Activated T-cell treated with anti-CD3 and anti-CD28 coated beads, Interleukin-2, amount 50 U/mL, for 48 hours (primary cell): Measurements from ENCODE around the gene MS4A3.
"Not testable (repeated sequence)": the region's sequence is repeated elsewhere in the genome, so short reads cannot be mapped to it uniquely, and the experiment has no call there.

ENCODE experiments used
- DNase-seq, 2 experiments: peaks; one replicate each; pipeline ENCODE4 v3.0.0-alpha.2; 2020

The MS4A3 gene, protein sequence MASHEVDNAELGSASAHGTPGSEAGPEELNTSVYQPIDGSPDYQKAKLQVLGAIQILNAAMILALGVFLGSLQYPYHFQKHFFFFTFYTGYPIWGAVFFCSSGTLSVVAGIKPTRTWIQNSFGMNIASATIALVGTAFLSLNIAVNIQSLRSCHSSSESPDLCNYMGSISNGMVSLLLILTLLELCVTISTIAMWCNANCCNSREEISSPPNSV

DNA sequence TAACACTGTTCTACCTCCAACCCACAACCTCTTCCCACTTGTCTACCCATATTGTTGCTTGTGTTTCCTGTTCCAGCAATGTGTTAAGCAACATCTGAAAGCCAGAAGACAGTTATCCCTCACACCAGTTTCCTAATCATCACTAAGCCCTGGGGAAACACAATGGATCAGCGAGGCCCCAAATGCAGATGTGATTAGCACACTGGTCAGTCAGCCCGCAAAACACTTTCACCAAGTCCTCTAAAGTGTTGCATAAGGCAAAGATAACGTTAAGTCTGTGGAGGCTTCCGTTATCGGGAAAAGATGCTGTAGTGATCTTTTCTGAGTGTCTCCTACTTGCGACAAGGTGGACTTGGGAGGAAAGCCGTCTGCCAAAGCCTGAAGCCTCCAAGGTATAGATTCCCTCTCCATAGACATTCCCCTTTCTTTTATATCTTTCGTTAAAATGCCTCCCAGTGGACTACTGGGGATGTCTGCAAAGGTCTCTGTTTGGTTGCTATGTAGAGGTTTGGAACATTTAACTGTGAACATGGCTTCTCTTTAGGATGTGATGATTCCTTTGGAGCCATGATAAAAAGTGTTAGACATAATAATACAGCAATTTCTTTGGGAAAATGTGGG is at the start of gene MS4A3:
Gene MS4A3, plus strand, starts transcription at position 317 of the 621 bp plus-strand sequence. CDS start 4,496 bp downstream, outside the sequence.
- DNase-seq: no peak

DNA sequence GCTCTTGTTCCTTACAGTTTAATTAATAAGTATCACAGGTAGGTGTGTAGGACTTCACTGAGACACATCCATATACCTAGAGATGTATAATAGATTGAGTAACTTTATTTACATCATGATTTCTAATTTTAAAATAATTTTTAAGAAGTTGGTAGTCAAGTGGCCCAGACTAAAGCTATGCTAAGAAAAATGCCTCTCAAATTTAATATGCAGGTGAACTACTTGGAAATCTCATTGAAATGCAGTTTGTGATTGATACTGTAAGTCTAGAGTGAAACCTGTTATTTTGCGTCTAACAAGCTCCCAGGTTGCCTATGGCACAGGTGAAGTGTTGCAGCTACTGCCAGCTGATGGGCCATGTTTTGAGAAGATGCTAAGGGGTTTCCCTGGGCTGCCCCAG is 39.6 kb upstream of the MS4A3 start, which contains the start of gene OOSP4B:
Gene OOSP4B, plus strand, starts transcription at position 301 of the 400 bp plus-strand sequence.
- DNase-seq: no peak

DNA sequence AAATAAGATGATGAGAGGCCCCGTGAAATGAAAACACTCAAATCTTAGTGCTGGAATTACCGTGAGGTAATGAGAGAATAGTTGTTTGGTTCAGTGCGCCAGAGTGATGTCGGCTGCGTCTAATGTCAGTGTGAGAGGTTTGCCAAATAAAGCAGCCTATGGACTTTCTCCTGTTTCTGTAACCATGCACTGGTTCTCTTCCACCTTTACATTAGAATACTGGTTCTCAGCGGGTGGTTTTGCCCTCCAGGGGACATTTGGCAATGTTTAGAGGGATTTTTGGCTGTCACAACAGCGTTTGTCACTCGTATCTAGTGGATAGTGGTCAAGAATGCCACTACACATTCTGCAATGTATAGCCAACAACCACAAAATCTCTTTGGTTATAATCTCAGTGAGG is 38.4 kb upstream of the MS4A3 start:
- no peak for DNase-seq

DNA sequence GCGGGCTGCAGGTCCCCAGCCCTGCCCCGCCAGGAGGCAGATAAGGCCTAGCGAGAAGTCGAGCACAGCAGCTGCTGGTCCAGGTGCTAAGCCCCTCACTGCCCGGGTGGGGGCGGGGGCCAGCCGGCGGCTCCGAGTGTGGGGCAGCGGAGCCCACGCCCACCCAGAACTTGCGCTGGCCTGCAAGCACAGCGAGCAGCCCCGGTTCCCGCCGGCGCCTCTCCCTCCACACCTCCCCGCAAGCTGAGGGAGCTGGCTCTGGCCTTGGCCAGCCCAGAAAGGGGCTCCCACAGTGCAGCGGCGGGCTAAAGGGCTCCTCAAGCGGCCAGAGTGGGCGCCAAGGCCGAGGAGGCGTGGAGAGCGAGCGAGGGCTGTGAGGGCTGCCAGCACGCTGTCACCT is 36.1 kb upstream of the MS4A3 start:
- not testable (repeated sequence) for DNase-seq

DNA sequence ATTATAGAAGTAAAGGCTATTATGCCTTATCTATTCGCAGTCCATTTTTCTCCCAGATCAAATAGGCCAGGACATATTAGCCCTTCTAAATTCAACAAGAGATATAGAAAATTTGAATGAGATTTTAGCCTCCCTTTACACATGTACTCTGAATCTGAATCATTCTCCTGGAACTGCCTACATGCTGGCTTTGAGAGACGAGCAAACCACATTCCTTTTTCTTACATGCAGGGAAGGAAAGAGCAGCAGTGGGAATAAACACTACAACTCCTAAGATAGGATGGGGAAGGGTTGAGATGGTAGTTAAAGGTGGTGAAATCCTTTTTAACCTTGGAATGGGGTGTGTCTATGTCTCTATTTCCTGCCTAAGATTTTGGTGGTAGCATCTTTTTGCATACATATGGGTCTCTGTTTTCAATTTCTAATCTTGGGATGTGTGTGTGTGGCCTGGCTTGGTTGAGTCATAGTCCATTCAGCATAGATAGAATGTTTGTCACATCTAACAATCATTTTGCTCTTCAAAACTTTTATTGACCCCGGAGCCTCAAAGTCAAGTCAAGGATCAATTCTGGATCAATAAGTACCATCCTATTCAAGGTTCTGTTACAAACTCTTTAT is 27.3 kb upstream of the MS4A3 start:
- DNase-seq: no peak

DNA sequence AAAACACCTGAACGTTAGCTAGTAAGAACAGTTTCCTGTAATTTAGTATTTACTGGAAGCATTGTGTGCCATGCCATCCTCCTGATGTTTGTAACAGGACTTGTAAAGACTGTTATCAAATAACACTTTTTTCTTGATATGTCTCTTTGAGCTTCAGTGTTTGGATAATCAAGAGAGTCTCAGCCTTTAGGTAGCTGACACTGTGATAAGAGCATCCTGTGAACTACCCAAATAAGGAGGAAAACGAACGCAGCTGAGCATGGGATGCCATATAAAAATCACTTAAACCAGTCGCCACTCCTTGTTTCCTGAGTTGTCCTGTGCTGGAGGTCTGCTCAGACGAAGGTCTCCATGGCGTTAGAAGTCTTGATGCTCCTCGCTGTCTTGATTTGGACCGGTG is 16.4 kb upstream of the MS4A3 start, which contains the start of gene OOSP2:
Gene OOSP2, plus strand, starts transcription at position 301 of the 400 bp plus-strand sequence. Its CDS starts 51 bp downstream, at position 352.
- DNase-seq: no peak

DNA sequence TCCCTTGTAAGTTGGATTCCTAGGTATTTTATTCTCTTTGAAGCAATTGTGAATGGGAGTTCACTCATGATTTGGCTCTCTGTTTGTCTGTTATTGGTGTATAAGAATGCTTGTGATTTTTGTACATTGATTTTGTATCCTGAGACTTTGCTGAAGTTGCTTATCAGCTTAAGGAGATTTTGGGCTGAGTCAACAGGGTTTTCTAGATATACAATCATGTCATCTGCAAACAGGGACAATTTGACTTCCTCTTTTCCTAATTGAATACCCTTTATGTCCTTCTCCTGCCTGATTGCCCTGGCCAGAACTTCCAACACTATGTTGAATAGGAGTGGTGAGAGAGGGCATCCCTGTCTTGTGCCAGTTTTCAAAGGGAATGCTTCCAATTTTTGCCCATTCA is 6.0 kb upstream of the MS4A3 start:
- not testable (repeated sequence) for DNase-seq

DNA sequence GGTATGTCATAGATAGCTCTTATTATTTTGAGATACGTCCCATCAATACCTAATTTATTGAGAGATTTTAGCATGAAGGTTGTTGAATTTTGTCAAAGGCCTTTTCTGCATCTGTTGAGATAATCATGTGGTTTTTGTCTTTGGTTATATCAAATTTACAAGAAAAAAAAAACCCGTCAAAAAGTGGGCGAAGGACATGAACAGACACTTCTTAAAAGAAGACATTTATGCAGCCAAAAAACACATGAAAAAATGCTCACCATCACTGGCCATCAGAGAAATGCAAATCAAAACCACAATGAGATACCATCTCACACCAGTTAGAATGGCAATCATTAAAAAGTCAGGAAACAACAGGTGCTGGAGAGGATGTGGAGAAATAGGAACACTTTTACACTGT is 5.6 kb upstream of the MS4A3 start:
- not testable (repeated sequence) for DNase-seq

DNA sequence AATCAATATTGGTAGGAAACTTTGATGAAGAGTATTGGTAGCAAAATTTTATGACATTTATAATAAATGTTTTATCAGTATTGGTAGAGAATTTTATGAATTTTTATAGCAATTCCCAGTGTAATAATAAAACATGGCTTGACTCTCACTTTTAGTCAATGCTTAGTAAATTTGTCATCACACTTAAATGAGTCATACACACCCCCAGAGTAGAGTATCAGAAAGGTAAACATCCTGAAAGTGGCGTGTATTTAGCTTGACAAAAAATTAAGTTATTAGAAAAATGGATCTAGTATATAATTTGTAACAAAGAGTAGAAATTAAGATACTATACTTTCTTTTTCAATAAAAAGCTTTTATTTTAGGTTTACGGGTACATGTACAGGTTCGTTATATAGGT is 2.6 kb downstream of the MS4A3 start:
- DNase-seq: no peak

DNA sequence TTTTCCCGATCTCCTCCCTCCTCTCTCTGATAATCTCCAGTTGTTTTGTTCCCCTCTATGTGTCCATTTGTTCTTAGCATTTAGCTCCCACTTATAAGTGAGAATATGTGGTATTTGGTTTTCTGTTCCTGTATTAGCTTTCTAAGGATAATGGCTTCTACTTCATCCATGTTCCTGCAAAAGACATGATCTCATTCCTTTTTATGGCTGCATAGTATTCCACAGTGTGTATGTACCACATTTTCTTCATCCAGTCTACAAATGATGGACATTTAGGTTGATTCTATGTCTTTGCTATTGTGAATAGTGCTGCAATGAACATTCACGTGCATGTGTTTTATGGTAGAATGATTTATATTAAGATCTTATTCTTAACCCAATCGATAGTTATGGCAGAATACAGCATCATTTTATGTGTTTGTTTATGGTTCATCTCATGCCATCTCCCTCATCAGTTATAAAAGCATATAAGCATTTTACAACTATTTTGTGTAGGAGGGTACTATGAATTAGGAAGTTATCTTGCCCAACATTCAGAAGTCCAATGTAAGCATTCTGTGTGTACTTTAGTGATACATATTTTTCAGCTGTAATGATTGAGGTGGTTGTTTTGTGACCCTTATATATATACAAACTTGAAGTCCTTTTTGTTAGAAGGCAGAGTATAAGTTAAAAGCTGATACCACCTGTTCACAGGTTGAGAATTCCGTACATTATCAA is 3.2 kb downstream of the MS4A3 start:
- no peak for DNase-seq

DNA sequence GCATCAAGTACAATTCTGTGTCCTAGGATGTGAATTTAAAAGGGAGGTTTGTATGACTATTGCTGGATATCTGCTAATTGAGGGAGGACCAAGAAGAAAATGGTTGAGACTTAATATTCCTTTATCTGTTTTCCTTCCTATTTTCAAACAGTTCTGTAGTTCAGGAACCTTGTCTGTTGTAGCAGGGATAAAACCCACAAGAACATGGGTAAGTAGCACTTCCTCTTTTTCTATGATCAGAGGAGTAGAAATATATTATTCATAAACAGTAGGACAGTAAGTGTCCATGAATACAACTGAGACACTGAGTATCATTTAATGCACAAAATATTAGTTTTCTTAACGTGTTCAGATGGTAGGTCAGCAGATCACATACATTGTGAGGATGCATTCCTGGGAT is 7.6 kb downstream of the MS4A3 start:
- DNase-seq: no peak

DNA sequence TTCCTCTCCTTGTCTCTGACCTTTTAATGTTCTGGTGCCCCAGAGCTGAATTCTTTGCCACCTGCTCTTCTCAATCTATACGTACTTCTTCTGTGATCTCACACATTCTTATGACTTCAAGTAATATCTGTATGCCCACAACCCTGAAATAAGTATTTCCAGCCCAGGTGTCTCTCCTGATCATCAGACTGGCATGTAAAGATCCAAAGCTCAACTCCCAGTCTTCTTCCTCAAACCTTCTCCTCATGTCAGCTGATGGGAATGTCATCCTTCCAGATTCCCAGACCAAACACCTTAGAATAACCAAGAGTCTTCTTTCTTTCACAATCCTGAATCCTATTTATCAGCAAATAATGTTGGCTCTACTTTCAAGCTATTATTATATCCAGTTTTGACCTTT is 9.3 kb downstream of the MS4A3 start:
- DNase-seq: no peak

DNA sequence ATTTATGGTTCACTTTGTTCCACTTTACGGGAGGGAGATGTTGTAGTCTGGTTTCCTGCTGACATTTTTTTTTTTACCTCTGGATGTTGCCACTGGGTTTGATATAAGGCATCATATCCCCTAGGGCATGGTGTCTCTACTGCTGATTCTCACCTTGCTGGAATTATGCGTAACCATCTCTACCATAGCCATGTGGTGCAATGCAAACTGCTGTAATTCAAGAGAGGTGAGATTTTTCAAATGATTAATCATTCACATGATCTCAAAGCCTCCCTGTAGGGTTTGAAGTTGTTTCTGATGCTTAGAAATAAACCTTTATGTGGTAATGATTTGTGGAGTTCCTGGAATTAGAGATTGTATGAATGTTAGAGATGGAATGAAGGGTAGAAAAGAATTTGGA is 13.0 kb downstream of the MS4A3 start:
- DNase-seq: no peak

DNA sequence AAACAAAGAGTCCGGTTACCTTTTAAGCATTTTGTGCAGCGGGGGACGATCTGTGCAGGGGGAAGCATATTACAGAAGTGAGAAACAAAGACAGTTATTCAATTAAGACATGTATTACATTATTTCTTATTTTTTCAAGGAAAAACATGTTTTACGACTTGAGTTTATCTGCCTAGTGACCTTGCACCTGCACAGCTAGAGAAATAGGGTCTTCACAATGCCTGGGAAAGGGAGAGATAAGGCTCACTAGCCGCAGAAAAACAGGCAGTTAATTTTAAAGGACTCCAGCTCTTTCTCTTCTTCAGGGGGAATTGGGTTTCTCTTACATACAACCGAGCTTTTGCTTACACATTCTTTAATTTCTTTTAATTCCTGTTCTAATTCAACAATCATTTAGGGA is 15.2 kb downstream of the MS4A3 start:
- not testable (repeated sequence) for DNase-seq

DNA sequence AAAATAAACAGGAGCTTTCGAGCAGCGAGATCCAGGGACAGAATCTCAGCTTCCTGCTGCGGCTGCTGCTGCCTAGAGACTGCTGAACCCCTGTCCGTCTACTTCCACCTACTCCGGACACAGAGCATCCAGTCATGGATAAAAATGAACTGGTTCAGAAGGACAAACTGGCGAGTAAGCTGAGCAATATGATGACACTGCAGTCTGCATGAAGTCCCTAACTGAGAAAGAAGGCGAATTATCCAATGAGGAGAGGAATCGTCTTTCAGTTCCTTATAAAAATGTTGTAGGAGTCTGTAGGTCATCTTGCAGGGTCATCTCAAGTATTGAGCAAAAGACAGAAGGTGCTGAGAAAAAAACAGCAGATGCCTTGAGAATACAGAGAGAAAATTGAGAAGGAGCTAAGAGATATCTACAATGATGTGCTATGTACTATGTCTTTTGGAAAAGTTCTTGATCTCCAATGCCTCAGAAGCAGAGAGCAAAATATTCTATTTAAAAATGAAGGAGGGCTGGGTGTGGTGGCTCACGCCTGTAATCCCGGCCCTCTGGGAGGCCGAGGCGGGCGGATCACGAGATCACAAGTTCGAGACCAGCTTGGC is 20.9 kb downstream of the MS4A3 start:
- no peak for DNase-seq

DNA sequence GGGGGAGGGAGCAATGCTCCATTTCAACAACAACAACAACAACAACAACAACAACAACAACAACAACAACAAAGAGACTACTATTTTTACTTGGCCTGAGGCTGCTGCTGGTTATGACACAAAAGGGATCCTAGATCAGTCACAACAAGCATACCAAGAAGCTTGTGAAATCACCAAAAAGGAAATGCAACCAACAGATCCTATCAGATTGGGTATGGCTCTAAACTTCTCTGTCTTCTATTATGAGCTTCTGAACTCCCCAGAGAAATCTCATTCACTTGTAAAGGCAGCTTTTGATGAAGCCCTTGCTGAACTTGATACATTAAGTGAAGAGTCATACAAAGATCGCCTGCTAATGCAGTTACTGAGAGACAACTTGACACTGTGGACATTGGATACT is 21.5 kb downstream of the MS4A3 start:
- no peak for DNase-seq

DNA sequence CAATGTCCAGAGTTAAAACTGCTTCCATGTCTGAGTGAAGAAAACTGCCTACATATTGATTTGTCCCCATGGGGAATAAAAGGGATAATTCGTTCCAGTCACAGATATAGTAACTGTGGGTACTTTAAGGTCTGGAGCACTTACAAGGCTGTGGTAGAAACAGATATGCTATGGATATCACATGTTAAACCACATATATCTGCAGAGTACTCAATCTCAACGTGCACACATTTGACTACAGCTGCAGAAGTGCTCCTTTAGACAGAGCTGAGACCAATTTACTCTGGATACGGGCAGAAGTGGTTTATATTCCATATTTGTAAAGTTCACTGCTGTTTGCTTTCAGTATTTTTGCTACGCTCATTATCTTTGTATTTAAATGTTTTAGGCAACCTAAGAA is 22.3 kb downstream of the MS4A3 start:
- DNase-seq: no peak

DNA sequence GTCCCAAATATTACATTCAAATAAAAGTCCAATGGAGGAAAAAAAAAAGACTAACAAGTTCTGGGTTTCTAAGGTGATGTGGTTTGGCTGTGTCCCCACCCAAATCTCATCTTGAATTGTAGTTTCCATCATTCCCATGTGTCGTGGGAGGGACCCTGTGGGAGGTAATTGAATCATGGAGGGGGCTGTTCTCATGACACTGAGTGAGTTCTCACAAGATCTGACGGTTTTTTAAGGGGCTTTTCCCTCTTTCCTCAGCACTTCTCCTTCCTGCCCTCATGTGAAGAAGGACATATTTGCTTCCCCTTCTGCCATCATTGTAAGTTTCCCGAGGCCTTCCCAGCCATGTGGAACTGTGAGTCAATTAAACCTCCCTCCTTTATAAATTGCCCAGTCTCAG is 24.1 kb downstream of the MS4A3 start:
- DNase-seq: no peak

DNA sequence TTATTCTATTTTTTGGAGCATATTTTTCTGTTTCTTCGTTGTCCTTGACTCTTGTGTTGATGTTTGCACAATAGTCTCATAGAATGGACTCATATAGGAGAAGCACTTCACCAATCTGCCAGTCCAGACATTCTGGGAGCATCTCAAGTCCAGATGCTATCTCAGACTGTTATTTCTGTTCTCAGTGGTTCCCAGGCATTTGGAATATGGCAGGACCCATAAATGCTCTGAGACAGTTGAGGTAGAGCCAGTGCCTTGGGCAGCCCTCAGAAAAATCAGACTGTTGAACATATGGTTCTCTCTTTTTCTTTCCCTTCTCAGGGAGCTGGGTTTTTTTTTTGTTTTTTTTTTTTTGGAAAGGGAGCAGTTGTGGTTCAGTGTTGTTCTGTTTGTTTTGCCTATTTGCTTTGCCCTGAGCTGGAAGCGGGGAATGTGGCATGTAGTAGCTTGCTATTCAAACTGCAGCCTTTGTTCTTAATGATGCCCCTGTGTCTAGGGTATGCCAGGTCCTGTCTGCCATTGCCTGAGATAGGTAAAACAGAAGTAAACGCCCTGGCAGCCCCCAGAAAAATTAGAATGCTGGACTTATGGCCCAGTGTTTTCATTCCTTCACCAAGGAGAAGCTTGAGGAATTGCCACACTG is 28.3 kb downstream of the MS4A3 start:
- no peak for DNase-seq

DNA sequence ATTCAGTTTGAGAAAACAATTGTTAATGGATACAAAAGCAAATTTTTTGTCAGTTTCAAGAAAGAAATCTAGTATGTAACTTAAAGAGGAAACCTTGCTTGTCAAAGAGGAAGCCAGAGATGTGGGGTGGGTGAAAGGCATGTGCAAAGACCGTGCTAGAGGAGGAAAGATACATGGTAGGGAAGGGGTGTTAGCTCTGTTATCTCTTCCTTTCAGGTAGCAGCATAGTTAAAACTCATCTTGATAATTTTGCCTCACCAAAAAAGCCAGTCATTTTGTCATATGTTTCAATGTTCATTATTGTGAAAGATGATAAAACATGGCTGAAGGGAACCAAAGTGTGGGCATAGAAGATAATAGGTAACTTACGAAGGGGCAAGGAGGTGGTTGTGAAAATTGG is 29.4 kb downstream of the MS4A3 start:
- DNase-seq: no peak

DNA sequence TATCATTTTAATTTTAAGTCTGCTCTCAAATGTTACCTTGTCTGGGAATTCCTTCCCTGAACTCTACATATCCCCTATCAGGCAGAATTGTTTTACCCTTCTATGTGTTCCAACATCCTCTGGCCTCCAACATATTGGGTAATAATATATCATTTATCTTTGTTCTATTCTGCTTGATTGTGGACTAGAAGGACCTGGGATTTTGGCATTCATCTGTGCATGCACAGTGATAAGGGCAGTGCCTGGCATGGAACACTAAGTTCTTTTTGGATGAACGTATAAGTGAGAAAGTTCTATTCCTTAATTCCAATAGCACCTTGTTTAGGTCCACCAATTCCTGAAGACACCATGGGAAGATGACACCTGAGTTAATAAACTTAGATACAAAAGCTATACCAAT is 30.8 kb downstream of the MS4A3 start:
- no peak for DNase-seq

DNA sequence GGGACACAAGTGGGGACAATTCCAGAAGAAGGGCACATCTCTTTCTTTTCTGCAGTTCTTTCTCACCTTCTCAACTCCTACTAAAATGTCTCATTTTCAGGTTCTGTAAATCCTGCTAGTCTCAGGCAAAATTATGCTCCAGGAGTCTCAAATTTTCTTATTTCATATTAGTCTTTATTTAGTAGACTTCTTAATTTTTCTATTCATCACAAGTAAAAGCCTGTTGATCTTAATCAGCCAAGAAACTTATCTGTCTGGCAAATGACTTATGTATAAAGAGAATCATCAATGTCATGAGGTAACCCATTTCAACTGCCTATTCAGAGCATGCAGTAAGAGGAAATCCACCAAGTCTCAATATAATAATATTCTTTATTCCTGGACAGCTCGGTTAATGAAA is 31.9 kb downstream of the MS4A3 start, which contains the start of gene MS4A2:
Gene MS4A2, plus strand, starts transcription at position 301 of the 400 bp plus-strand sequence. CDS start 102 bp downstream, outside the sequence.
- DNase-seq: no peak
